Naive thymus-derived CD8-positive, alpha-beta T cell (primary cell): Measurements from ENCODE around the gene KRT79. TPM values are rescaled to one million over a fixed set of nuclear protein-coding genes. Genes with fewer than 3 reads are reported as not detected.
A peak's percentile ranks its signal among the peaks of the same experiment; 100 is the strongest.

ENCODE experiments used
- ATAC-seq, 2 donors: fragments of 150-1000 bp; cut with Tn5 transposase in 1 of 2; sonication (Bioruptor Pico), chemical (Tn5 transposase) in 1 of 2; 1 replicate in 1 of 2; 2 replicates in 1 of 2; pipeline ENCODE4 v1.10.0; 2021; ENCODE audit warnings: mild to moderate bottlenecking in 2 of 2, moderate library complexity in 2 of 2
- POLR2A ChIA-PET: fragments of 350-600 bp; sonication (Branson Sonifier 250); formaldehyde crosslinking; loops from one replicate; lab custom pipeline; 2021; ENCODE audit warnings: antibody characterized with exemption; lab: Charles Lee
- DNase-seq, 10 donors: peaks; one replicate each; pipeline versions ENCODE4 v3.0.0 to v3.0.0-alpha.2; 2020 to 2022
- H3K27ac Mint-ChIP-seq, 10 donors: one replicate each; pipeline ENCODE4 v1.8.0; 2020 to 2022; ENCODE audit warnings: mild to moderate bottlenecking in 10 of 10, mixed read lengths in 10 of 10, moderate library complexity in 4 of 10, inconsistent platforms in 1 of 10
- H3K27me3 Mint-ChIP-seq, 5 donors: one replicate each; pipeline ENCODE4 v1.8.0; 2021 to 2022; ENCODE audit warnings: mixed read lengths in 5 of 5
- H3K36me3 Mint-ChIP-seq, 3 donors: one replicate each; pipeline ENCODE4 v1.8.0; 2020 to 2022; ENCODE audit warnings: mixed read lengths in 3 of 3, mild to moderate bottlenecking in 2 of 3, inconsistent platforms in 1 of 3
- H3K4me1 Mint-ChIP-seq, 4 donors: one replicate each; pipeline ENCODE4 v1.8.0; 2021 to 2022; ENCODE audit warnings: mixed read lengths in 4 of 4
- H3K4me3 Mint-ChIP-seq, 10 donors: one replicate each; pipeline ENCODE4 v1.8.0; 2020 to 2022; ENCODE audit warnings: mild to moderate bottlenecking in 10 of 10, mixed read lengths in 10 of 10, moderate library complexity in 6 of 10, inconsistent platforms in 1 of 10
- H3K9me3 Mint-ChIP-seq, 9 donors: one replicate each; pipeline ENCODE4 v1.8.0; 2020 to 2022; ENCODE audit warnings: mixed read lengths in 9 of 9, mild to moderate bottlenecking in 3 of 9, inconsistent platforms in 1 of 9, moderate library complexity in 1 of 9
- polyA plus RNA-seq, 3 donors: library from polyadenylated mRNA; unstranded; fragments of 300-500 nt; fragmentation: Illumina TruSeq; gene quantifications; one replicate each; pipeline ENCODE4 v1.2.3, GENCODE V29; 2021
- total RNA-seq, 8 experiments: library from RNA in 2 of 8; stranded (reverse) in 2 of 8; gene quantifications; one replicate each; pipeline ENCODE4 v1.2.3 and lab custom pipeline; 2021 to 2026

The KRT79 gene
- total and polyA plus RNA-seq, 5 experiments from 2014 or later: not detected

DNA sequence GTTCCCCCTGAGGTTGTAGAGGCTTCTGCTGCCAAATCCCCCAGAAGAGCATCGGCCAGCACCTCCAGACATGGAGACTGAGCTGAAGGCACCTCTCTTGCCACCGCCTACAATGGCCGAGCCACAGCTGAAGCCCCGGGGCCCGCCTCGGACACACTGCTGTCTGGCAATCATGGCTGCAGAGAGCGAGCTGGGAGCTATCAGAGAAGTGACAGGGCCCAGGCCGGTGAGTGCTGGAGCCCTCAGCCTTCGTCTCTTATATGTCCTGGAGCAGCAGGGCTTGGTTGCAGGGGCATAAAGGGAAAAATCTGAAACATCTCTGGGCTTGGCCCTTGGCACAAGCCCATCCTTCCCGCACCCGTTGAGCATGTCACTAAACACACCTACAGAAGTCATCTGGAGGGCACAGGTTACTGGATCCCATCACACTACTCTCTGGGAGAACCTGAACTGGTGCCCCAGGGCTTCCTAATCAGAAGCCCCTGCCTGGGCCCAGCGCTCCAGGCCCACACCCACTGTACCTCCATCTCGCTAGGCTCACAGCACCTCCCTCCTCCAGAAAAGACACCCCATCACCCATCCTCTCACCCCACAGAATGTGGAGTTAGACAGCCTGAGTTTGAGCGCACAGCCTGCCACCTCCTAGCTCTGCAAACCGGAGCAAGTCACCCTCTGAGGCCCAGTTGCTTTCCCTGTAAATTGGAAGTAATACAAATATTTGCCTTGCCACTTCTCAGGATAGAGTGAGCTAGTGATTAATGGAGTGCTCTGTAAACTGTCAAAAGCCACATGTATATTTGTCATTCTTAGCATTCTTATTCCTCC is 20.0 kb downstream of the KRT79 start, which contains the start of gene KRT4:
Gene KRT4 (minus strand): TSS at position 232 of the 825 bp plus-strand sequence. CDS start 58 bp downstream, at position 174.
- ATAC-seq: no peak
- H3K9me3 Mint-ChIP-seq: no peaks in the 10 kb centered on the region
- H3K36me3 Mint-ChIP-seq: no peaks in the 10 kb centered on the region
- POLR2A ChIA-PET: no interaction called here
- no peak within 1 kb of the TSS for H3K4me3 Mint-ChIP-seq
- H3K4me1 Mint-ChIP-seq: peaks cover 8 to 18% (median 14%) of the 10 kb centered on the region in 4 donors
- H3K27ac Mint-ChIP-seq: peak within 1 kb of the TSS in 4 of 10 donors; percentile 12 to 90 (median 38)
- no peak for DNase-seq
- H3K27me3 Mint-ChIP-seq: peaks cover 0 to 2% (median 0%) of the 10 kb centered on the region in 5 donors

DNA sequence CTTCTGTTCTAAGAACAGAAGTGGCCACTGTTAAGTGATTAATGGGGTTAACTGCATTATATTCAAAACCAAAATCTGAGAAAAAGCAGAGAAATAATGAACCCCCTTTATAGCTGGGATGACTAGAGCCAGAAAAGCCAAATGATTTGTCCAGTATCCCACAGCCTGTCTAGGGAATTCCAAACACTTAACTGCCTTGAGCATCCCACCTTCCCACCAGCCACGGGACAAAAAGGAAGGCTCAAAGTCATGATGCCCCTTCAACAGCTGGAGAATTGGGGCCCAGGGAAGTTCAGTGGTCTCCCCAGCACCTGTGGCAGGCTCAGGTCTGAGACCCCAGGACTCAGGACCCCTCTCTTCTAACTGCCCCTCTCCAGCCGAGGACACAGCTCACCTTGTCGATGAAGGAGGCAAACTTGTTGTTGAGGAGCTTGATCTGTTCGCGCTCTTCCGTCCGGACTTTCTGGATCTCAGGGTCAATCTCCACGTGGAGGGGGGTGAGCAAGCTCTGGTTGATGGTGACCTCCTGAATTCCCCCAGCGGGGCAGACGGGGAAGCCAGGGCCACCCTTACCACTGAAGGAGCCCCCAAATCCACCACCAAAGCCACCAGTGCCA is 20.8 kb downstream of the KRT79 start:
- DNase-seq (no peak), ATAC-seq (no peak)
- Mint-ChIP-seq H3K9me3 (no peaks in the 10 kb centered on the region), H3K4me1 (peaks cover 8 to 13% (median 11%) of the 10 kb centered on the region in 4 donors), H3K4me3 (no peak overlapping the region), H3K27me3 (peaks cover 0 to 2% (median 0%) of the 10 kb centered on the region in 5 donors), H3K27ac (no peak overlapping the region), H3K36me3 (no peaks in the 10 kb centered on the region)
- POLR2A ChIA-PET: no interaction called here

DNA sequence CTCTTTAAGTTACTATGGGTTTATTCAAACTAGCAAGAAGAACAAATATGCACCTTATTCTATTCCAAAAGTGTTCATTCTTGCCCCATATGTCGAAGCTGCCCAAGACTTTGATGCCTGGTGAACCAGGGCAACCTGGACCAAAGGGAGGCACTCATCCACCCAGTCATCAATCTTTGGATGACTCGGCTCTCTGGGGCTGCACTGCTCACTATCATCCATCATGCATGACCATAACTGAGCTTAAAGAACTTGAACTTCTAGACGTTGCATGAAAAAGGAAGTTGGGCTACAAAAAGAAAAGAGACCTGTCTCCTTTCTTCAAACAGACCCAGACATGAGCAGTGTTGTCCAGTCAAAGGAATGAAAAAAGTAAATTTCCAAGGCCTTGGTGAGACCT is 21.4 kb downstream of the KRT79 start:
- H3K36me3 Mint-ChIP-seq: no peaks in the 10 kb centered on the region
- ATAC-seq (no peak), DNase-seq (no peak)
- POLR2A ChIA-PET: no interaction called here
- no peaks in the 10 kb centered on the region for H3K9me3 Mint-ChIP-seq
- H3K27ac Mint-ChIP-seq: peak overlapping the region in 1 of 10 donors; percentile 43
- H3K4me1 Mint-ChIP-seq: peaks cover 5 to 8% (median 6%) of the 10 kb centered on the region in 4 donors
- H3K27me3 Mint-ChIP-seq: peaks cover 0 to 6% (median 1%) of the 10 kb centered on the region in 5 donors
- no peak overlapping the region for H3K4me3 Mint-ChIP-seq

DNA sequence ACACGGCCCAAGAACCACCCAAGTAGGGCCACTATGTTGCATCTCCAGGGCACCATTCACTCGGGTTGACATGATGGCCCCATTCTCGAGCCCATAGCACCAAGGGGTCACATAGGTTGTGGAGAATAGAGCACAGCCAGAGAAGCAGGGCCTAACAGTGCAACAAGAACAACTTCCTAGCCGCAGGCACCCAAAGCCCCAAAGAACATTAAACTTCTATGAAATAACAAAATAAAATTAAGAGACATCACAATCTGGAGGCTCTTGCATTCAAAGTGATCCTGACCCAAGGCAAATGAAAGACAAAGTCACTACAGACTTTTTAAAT is 22.1 kb downstream of the KRT79 start:
- Mint-ChIP-seq H3K27ac (peak overlapping the region in 2 of 10 donors; percentile 47 to 69), H3K4me3 (no peak overlapping the region), H3K27me3 (peaks cover 0 to 10% (median 2%) of the 10 kb centered on the region in 5 donors), H3K4me1 (peaks cover 0 to under 1% (median under 1%) of the 10 kb centered on the region in 4 donors), H3K9me3 (no peaks in the 10 kb centered on the region), H3K36me3 (no peaks in the 10 kb centered on the region)
- POLR2A ChIA-PET: no interaction called here
- DNase-seq (no peak), ATAC-seq (no peak)

DNA sequence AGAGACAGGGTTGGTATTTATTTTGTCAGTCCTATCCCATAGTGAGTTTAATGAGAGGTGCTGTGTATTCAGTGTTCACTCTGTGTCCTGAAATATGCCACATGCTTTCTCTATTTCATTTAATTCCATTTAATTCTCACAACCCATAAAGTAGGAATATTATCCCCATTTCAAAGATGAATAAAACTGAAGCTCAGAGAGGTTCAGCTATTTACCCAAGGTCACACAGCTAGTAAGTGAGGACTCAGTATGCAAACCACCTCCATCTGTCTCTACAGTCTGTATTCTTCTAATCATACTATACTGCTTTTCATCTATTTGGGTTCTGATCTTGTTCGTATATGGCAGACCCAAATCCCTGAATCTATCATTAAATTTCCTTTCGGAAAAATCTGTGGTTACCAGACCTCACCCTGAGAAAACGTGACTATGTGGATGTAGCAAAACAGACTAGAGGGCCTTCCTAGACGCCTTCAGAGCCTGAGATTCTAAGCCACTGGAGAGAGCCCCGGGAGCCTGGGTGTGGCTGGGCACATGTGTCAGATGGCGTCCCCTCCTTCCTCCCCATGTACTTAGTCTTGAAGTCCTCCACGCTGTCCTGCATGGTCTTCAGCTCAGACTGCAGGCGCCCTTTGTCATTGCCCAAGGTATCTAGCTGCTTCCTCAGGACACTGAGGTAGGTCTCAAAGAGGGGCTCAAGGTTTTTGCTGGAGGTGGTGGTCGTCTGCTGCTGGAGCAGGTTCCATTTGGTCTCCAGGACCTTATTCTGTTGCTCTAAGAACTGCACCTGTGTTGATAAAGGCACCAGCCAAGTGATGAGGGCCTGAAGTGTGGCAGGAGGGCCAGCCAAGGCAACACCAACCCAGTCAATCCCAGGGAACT is 22.7 kb downstream of the KRT79 start:
- Mint-ChIP-seq H3K27me3 (peaks cover 0 to 10% (median 2%) of the 10 kb centered on the region in 5 donors), H3K4me1 (no peaks in the 10 kb centered on the region), H3K27ac (no peak overlapping the region), H3K36me3 (no peaks in the 10 kb centered on the region), H3K9me3 (no peaks in the 10 kb centered on the region), H3K4me3 (no peak overlapping the region)
- POLR2A ChIA-PET: no interaction called here
- no peak for DNase-seq
- no peak for ATAC-seq

DNA sequence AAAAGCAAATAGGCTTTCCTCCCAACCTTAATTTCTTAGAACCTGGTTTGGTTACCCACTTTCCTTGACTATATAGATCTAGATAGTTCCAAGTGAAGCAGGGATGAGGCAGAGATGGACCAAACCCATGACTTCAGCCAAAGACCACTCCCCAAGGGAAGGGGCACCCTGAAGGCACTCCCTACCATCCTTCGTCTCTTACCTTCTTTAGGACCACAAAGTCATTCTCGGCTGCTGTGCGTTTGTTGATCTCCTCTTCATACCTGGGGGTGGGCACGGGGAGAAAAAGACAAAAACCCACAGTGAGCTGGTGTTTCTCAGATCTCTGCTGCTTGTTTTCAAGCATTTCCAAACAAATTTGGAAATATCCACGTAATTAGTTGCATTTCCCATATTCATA is 23.6 kb downstream of the KRT79 start:
- Mint-ChIP-seq H3K9me3 (no peaks in the 10 kb centered on the region), H3K27ac (no peak overlapping the region), H3K27me3 (peaks cover 0 to 10% (median 2%) of the 10 kb centered on the region in 5 donors), H3K4me3 (no peak overlapping the region), H3K36me3 (no peaks in the 10 kb centered on the region), H3K4me1 (no peaks in the 10 kb centered on the region)
- POLR2A ChIA-PET: no interaction called here
- no peak for ATAC-seq
- no peak for DNase-seq

DNA sequence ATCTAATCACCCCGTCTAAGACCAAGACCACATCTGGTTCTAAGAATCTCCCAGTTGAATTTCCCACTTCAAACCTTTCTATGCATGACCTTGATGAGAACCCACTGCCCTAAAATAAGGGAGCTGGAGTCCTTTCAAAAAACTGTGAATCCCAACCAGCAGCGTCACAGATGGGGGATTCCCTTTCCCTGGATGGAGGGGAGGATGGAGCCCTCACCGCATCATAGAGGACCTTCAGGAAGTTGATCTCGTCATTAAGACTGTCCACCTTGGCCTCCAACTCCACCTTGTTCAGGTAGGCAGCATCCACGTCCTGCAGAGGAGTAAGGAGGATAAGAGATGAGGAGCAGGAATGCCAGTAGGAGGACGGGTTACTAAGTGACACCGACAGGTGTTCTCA is 24.9 kb downstream of the KRT79 start:
- DNase-seq: no peak

DNA sequence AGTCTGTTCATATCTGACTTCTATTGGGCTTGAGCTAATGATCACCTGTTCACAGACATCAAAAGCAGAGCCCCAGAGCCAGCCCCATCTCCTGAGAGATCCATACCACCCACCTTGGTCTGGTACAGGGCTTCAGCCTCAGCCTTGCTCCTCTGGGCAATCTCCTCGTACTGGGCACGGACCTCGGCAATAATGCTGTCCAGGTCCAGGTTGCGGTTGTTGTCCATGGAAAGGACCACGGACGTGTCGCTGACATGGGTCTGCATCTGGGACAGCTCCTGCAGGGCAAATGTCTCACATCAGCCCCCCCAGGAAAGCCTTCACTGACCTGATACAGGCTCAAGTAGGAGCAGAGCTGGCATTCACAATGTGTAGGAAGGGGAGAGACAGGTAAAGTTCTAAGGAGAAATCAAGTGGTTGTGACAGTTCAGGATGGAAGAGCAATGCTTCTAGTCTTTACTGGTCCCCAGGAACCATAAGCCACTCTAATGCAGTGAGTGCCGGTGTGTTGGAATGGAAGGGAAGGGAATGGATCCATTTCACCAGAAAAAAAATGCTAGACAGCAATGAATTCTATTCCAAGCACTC is 25.4 kb downstream of the KRT79 start:
- Mint-ChIP-seq H3K9me3 (no peaks in the 10 kb centered on the region), H3K4me1 (no peaks in the 10 kb centered on the region), H3K36me3 (no peaks in the 10 kb centered on the region), H3K27me3 (peaks cover 0 to 10% (median 2%) of the 10 kb centered on the region in 5 donors), H3K27ac (peak overlapping the region in 1 of 10 donors; percentile 2), H3K4me3 (no peak overlapping the region)
- DNase-seq: no peak
- no peak for ATAC-seq
- POLR2A ChIA-PET: no interaction called here

More for the DNA sequence above, 24.9 kb downstream of the KRT79 start:
- no peaks in the 10 kb centered on the region for H3K4me1 Mint-ChIP-seq
- H3K36me3 Mint-ChIP-seq: no peaks in the 10 kb centered on the region
- POLR2A ChIA-PET: no interaction called here
- no peak overlapping the region for H3K4me3 Mint-ChIP-seq
- H3K9me3 Mint-ChIP-seq: no peaks in the 10 kb centered on the region
- H3K27me3 Mint-ChIP-seq: peaks cover 0 to 10% (median 2%) of the 10 kb centered on the region in 5 donors
- H3K27ac Mint-ChIP-seq: no peak overlapping the region
- no peak for ATAC-seq

DNA sequence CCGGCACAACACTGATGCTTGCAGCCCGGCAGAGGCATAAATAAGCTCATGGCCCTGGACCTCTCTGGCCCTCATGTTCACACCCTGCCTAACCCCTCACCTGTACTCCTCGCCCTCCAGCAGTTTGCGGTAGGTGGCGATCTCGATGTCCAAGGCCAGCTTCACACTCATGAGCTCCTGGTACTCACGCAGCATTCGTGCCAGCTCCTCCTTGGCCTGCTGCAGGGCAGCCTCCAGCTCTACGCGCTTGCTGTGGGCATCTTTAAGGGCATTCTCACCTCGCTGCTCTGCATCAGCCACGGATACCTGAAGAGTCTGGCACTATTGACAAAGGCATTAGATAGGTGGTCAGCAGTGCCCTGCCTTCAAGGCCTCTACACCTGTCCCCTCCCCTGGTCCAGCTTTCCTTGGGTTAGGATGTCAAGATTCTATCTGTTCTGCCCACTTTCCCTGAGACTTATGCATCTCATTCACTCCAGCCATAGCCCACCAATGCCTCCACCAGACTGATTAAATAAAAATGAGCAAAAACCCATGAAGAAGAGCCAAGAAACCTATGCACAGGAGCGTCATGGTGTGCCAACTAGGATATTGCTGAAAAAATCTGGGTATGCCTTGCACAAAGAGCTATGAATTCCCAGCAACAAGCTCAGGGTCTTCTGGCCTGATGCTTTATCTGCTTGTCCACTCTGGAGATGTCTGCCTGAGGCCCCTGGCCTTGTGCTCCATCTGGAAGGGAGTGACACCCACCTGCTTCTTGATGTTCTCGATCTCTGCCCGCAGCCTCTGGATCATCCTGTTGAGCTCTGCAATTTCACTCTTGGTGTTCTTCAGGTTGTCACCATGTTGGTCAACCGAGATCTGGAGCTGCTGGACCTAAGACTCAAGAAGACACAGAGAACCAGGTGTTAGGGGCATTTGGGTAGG is 26.3 kb downstream of the KRT79 start:
- Mint-ChIP-seq H3K27me3 (peaks cover 0 to 10% (median 2%) of the 10 kb centered on the region in 5 donors), H3K36me3 (no peaks in the 10 kb centered on the region), H3K4me1 (no peaks in the 10 kb centered on the region), H3K27ac (peak overlapping the region in 3 of 10 donors; percentile 53 to 83 (median 61)), H3K9me3 (no peaks in the 10 kb centered on the region), H3K4me3 (no peak overlapping the region)
- POLR2A ChIA-PET: no interaction called here
- DNase-seq (no peak), ATAC-seq (no peak)

DNA sequence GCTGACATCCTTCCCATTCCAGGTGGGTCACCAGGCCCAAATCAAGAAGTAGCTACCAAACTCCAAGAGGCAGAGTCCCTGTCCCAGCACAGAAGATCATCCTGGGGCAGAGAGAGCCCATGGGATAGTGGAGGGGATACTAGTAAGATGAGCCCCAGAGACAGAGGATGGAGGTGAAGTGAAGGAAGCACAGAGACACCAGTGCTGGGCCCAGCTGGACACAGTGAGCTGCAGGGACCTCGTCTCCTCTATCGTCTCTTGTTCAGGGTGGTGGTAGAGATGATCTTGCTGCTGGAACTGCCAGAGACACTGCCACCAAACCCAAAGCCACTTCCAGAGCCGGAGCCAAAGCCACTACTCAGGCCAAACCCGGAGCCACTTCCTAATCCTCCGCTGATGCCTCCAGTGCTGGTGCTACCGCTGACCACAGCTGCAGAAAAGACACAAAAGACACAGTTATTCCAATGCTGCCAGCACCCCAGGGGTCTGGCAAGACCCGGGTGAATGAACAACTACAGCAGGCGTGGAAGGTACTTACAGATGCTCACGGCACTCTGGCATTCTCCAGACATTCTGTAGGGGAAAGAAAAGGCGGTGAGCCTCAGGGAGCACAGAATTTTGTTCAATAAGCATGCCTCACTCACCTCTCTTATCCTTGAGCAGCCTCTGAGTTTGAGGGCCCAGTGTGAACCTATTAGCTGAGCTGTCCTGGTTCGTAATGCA is 27.1 kb downstream of the KRT79 start:
- DNase-seq (no peak), ATAC-seq (no peak)
- Mint-ChIP-seq H3K4me3 (no peak overlapping the region), H3K27me3 (peaks cover 0 to 10% (median 2%) of the 10 kb centered on the region in 5 donors), H3K4me1 (peaks cover 0 to 3% (median 0%) of the 10 kb centered on the region in 4 donors), H3K27ac (peak overlapping the region in 2 of 10 donors; percentile 41 to 70), H3K9me3 (no peaks in the 10 kb centered on the region), H3K36me3 (no peaks in the 10 kb centered on the region)
- POLR2A ChIA-PET: no interaction called here

DNA sequence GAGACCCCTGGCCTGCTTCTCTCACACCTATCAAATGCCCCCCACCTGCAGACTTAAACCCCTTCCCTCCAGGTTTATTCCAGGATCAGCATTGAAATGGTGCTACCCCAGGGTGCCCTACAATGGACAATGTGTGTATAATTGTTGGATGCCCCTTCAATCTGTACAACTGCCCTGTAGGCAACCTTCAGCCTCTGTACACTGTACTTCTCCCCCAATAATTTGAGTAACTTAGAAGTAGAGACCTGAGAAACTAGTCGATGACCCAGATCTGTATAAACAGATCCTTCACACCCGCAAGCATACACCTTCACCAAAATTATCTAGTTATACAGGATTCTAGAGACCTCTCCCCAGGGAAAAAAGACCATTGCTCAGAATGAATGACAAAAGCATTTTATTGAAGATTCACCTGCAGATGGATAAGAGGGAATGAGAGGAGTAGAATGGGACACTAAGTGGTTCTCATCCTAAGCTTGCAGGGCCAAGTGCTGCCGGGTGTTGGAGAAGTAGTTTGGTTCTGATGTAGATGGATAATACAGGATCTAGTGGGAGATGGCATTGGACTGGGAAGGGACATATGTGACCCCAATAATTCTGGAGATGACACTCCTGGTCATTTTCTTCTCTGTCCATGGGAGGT is 27.8 kb downstream of the KRT79 start:
- no peaks in the 10 kb centered on the region for H3K9me3 Mint-ChIP-seq
- H3K27me3 Mint-ChIP-seq: peaks cover 0 to 10% (median 2%) of the 10 kb centered on the region in 5 donors
- ATAC-seq (no peak), DNase-seq (no peak)
- no peaks in the 10 kb centered on the region for H3K36me3 Mint-ChIP-seq
- POLR2A ChIA-PET: no interaction called here
- peak overlapping the region in 3 of 10 donors; percentile 2 to 35 (median 2) for H3K27ac Mint-ChIP-seq
- peaks cover 0 to 6% (median 0%) of the 10 kb centered on the region in 4 donors for H3K4me1 Mint-ChIP-seq
- no peak overlapping the region for H3K4me3 Mint-ChIP-seq
